HG02759 (cell line): Measurements from ENCODE around the gene NADSYN1.

Experiments
- ATAC-seq: cut with Tn5 transposase; IDR thresholded peaks from one replicate; pipeline ENCODE4 v1.9.1; 2021; ENCODE audit warnings: mild to moderate bottlenecking, moderate library complexity; ENCODE audit not compliant: unreplicated experiment

NADSYN1 gene

DNA sequence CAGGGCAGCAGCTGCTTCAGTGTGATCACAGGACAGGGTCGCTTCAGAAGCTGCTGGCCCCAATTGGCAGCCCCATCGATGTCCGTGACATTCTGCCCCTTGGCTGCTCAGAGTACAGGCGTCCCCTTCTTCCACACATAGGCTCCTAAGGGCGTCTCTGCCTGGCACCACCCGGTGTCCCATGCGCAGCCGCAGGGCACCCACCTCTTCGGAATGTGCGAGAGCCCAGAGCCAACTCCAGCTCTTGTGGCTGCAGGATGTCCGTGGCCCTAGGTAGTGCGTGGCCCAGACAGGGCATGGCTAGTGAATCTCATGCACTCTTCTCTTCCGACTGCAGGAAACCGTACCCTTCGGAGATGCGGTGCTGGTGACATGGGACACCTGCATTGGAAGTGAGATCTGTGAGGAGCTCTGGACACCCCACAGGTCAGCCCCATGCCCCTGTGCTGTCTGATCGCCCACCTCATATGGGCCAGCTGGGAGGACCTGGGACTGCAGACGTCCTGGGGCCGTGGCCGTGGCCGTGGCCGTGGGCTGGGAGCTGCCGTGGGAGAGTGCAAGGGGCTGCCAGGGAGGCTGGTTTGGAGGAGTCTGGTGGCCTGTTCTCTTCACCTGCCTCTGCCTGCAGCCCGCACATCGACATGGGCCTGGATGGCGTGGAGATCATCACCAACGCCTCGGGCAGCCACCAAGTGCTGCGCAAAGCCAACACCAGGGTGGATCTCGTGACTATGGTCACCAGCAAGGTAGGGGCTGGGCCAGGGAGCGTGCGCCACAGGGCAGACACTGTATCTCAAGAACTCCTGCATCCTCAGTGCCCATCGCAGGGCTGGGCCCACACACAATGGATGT, 20.2 kb downstream of the NADSYN1 start:
- no peak for ATAC-seq

- ATAC-seq = no peak
These were observed 20.7 kb downstream of the NADSYN1 start for GRCh38 chr11:71473793-71474080.

- no peak for ATAC-seq
These were observed 21.3 kb downstream of the NADSYN1 start for GRCh38 chr11:71474141-71474770.

GRCh38 chr11:71474771-71475483, 21.9 kb downstream of the NADSYN1 start:
- ATAC-seq = no peak

GRCh38 chr11:71476031-71476430, 23.0 kb downstream of the NADSYN1 start:
- no peak for ATAC-seq

DNA sequence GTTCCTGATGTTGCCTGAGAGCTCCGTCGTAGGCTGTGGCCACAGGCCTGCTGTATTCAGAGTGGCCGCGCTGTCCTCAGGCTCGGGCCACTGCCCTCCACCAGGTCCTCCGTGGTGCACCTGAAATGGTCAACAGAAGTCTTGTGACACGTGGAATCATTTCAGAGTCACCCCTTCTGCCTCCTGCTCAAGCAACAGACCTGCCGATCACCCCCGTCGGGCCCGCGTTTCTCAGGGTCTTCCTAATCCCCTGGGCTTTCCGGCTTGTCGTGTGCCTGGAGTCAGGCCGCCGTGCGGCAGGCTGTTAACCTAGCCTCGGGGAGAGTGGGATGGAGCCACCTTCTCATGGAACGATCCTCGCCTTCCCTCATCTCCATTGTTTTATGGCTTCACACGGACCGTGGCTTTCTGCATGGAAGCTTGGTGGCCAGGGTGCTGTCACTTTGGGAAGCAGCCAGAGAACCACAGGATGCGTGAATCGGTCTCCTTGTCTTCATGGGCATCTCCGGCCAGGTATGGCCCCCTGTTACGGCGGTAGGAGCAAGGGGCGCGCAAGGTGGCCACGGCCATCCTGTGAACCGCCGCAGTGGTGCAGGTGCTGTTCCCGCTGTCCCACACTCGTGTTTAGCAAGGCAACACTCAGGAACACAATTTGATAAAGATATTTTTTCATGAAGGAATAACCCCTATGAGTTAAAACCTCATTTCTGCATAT, 24.1 kb downstream of the NADSYN1 start:
- no peak for ATAC-seq

DNA sequence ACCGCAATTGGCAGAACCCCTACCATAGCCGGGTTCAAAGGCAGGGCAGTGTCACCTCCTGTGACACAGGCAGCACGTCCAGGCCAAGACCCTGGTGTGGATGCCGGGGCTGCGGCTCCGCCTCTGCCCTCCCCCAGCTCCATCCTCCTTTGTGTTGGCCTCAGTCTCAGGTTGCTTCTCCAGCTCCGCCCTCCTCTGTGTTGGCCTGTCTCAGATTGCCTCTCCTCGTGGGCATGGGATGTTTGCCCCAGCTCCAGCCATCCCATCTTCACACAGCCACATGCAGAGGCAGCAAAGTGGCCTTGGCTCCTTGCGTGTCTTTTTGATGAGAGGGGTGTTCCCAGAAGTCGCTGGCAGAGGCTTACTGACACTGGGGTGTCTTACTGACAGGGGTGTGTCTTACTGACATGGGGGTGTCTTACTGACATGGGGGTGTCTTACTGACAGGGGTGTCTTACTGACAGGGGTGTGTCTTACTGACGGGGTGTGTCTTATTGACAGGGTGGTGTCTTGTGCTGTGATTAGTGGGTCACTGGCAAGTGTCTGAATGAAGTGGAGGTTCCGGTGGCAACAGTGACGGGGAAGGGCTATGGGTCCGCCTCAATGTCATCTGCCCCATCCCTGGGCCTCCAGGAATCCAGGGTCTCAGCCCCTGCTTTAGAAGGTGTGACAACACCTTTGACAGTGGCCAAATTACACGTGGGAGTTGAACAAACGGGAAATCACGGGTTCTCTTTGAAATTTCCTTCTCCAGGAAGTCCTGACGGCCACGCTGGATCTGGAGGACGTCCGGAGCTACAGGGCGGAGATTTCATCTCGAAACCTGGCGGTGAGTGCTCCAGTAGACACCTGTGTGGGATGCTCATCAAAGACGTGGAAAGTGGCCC, 24.9 kb downstream of the NADSYN1 start:
- no peak for ATAC-seq

DNA sequence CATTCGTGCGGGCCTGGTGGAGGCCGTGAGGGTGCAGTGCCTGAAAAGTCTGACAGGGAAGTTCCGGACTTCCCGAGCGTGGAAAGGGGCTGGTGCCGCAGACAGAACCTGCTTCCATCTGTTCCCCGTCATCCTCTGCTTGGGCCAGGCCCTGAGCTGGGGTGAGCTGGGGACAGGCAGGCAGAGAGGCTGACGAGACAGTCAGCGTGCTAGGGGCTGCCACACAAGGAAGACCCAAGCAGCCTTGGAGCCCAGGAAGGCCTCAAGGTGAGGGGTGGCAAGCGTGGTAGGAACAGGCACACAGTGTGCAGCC, 25.5 kb downstream of the NADSYN1 start:
- no peak for ATAC-seq

GRCh38 chr11:71481101-71481960, 28.3 kb downstream of the NADSYN1 start:
- no peak for ATAC-seq

DNA sequence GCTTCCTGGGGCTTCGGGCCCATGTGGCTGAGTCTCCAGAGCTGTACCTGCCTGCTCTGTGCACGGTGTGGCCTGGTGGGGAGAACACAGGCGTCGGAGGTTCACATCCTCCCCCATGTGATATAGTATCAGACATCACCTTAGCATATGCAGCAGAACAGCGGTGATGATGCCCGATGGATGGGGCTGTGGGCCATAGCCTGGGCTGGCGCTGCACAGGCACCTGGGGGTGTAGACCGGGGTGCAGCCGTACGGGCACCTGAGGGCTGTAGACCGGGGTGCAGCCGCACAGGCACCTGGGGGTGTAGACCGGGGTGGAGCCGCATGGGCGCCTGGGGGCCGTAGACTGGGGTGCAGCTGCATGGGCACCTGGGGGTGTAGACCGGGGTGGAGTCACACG, 29.2 kb downstream of the NADSYN1 start:
- no peak for ATAC-seq

DNA sequence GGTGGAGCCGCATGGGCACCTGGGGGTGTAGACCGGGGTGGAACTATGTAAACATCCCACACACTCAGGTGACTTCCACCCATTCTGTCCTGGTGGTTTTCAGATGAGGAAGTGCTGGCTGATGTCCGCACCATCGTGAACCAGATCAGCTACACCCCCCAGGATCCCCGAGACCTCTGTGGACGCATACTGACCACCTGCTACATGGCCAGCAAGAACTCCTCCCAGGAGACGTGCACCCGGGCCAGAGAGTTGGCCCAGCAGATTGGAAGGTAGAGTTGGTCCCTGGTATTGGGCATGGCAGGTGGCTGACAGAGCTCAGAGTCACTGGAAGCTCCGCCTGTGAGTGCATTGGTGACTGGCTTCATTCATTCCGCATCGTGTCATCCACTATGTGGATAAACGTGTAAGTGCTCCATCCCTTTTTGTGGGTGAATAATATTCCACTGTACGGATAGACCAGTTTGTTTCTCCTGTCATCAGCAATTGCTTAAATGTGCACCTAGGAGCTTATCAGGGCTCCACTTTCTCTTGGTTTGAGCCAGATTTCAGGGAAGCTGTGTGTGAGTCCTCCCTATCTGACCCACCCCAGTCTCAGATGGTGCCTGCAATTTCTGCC, 29.9 kb downstream of the NADSYN1 start:
- no peak for ATAC-seq

- no peak for ATAC-seq
These were observed 30.7 kb downstream of the NADSYN1 start for GRCh38 chr11:71483692-71484091.

- no peak for ATAC-seq
These were observed 31.5 kb downstream of the NADSYN1 start for GRCh38 chr11:71484248-71485062.

DNA sequence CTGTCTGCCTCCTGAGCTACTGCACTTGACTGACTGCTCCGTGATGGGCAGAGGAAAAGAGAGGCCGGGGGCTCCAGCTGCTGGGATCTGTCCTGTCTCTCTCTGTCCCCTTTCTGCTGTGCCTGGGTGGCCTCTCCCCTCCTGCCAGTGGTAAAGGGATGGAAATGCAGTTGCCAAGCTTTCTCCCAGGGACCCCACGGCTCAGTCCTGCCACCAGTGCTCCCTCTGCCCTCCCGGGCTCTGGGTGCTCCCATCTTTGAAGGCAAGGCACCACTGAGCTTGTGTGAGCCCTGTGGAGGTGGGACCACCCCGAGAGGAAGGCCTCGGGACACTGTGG, 32.0 kb downstream of the NADSYN1 start:
- no peak for ATAC-seq

GRCh38 chr11:71485466-71485865, 32.5 kb downstream of the NADSYN1 start:
- no peak for ATAC-seq

DNA sequence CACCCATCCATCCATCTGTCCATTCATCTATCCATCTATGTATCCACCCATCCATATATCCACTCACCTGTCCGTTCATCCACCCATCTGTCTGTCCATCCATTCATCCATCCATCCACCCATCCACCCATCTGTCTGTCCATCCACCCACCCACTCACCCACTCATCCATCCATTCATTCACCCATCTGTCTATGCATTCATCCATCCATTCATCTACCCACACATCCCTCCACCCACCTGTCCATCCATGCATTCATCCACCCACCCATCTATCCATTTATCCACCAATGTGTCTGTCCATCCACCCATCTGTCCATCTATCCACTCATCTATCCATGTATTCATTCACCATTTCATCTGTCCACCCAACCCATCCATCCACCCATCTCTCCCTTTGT, 33.3 kb downstream of the NADSYN1 start:
- ATAC-seq = no peak

GRCh38 chr11:71488681-71489270, 35.8 kb downstream of the NADSYN1 start:
- ATAC-seq = no peak
